HG03280 (cell line): ENCODE measurements around the gene PACSIN1.

Experiments
- ATAC-seq: cut with Tn5 transposase; IDR thresholded peaks from one replicate; pipeline ENCODE4 v1.9.1; 2021; ENCODE audit warnings: mild to moderate bottlenecking, moderate library complexity; ENCODE audit not compliant: unreplicated experiment

PACSIN1 gene

DNA sequence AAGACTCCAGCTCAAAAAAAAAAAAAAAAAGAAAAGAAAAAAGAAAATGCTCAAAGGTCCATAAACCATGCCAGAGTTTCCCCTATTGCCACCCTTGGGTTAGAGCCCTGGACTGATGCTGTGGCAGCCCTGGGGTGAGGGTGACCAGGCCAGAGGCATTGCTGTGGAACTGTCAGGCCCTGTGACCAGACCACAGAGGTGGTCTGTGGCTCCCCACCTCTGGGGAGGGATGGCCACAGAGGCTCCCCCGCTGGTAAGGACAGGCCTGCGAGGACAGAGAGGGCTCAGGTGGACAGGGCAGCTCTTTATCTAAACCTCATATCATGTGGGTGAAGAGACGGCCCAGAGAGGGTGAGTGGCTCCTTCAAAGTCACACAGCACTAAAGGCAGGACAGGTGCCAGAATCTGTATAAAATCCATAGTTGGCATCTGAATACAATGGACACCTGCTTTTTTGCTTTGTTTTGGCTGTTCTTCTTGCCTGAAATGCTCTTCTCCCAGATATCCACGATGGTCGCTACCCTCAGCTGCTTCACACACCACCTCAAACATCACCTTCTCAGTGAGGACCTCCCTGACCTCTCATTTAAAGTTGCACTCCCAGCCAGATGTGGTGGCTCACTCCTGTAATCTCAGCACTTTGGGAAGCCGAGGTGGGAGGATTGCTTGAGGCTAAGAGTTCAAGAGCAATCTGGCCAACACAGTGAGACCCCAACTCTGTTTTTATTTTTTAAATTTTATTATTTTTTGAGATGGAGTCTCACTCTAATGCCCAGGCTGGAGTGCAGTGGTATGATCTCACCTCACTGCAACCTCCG lies 112.8 kb downstream of the PACSIN1 start:
- ATAC-seq, result no peak

DNA sequence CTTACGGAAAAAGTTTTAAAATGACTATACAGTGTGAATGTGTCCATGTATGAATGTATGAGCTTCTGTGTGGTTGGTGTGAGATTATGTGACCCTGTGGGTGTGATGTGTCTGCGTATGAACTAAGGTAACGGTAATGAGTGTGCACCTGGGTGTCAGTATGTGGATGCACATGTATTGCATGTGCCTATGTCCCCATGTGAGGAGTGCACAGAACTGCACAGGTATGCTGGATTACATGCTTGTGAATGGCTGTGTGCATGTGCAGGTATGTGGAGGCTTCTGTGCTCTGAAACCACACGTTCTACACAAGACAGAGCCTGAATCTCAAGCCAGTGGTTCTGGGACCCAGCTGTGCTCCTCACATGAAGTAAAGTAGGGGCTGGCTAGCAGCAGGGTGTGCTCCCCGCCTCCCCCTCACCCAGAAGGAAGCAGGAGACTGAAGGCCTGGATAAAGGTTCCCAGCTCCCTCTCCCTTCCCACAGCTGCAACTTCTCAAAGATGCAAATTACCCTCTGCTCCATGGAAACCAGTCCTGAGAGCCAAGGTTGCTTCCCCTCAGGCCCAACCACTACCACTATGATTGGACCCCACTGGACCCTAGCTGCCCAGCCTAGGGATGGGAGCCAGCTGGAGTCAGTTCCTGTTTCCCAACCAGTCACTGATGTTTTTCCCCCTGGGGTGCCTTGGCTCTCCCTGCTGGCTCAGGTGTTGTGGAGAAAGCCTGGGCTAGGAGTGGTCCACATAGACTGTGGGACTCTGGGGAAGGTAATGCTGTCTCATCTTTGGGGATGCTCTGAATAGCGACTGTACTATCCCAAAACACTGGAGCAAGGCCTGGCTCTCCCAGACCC lies 115.1 kb downstream of the PACSIN1 start:
- ATAC-seq, result no peak

DNA sequence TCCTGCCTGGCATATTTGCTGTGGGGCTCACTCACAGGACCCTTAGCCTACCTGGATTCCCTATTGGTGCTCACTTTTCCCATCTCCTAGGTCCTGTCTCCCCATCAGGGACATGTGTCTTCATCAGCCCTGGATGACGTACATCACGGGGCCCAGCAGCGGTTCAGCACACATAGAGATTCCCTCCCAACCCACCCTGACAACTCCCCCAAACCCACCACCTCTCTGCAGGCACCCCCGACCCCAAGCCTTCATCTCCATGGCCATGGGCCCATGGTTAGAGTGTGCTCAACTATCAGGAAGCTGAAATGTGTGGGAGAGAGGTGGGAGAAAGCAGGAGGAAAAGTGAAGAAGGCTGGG lies 115.7 kb downstream of the PACSIN1 start:
- no peak for ATAC-seq

DNA sequence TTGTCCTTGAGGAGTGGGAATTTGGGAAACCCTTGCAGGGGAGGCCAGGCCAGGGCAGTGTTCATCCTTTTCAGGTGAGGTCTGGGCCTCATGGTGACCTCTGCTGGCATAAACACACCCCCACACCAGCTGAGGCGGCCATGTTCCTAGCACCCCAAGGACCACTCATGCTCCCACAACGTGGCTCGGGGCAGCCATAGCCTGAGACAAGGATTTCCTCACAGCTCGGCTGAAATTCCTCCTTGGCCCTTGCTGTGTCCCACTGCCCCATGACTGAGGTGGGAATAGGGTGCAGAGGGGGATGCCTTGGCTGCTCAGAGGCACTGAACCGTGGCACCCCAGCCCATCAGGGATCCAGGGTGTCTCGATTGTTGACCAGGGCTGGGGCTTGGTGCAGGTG lies 117.6 kb downstream of the PACSIN1 start:
- no peak for ATAC-seq

DNA sequence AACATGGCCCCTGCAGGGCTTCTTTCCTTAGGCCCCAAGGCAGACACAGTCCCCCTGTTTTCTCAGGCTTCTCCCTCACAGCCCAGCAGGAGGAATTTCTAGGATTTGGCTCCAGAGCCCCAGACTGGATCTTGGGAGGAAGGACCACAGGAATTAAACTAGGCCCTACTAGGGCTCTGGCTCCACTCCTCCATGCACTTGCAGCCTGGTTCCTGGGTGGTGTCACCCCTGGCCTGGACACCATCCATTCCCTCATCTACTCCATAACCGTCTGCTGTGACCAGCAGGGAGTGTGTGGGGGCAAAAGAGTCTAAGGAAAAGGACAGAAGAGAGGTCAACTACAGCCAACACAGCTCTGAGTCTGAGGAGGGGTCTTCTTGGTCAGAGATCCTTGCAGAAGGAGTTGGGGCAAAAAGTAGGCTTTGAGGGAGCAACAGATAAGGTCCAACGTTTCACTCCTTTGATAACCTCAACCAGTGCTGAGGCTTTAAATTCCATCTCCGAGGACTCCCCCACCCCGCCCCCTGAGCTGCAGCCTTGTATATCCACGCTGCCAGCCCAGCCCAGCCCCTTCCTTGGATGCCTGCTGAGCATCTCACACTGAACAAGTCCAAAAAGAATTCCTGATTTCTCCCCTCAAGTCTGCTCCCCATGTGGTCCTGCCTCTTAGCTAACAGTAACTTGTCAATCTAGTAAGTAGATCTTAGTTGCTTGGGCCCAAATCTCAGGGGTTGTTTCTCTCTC lies 118.2 kb downstream of the PACSIN1 start:
- no peak for ATAC-seq

DNA sequence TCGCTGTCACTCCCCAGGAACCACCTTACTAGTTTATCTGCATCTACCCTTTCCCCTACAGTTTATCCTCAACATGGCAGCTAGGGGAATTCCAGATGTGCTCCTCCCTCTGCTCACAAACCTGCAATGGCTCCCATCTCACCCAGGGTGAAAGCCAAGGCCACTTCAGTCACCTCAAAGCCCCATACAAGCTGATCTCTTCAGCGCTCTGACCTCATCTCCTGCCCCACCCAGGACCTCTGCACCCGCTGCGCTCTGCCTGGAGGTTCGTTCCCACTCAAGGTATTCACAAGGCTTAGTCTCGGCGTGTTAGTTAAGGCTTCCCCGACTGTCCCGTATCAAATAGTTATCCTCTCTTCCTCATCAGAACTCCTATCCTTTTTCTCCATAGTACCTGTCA lies 118.8 kb downstream of the PACSIN1 start:
- ATAC-seq, result no peak
